Common myeloid progenitor, CD34-positive (primary cell): Measurements from ENCODE around the gene C11orf68.

Experiments used
- CTCF ChIA-PET: fragments of 350-600 bp; sonication (Branson Sonifier 250); formaldehyde crosslinking; loops from one replicate; lab custom pipeline; 2021; ENCODE audit warnings: antibody characterized with exemption; lab: Charles Lee
- POLR2A ChIA-PET: fragments of 350-600 bp; sonication (Branson Sonifier 250); formaldehyde crosslinking; loops from one replicate; lab custom pipeline; 2021; ENCODE audit warnings: antibody characterized with exemption; lab: Charles Lee
- DNase-seq, 3 donors: peaks; one replicate each; pipeline versions ENCODE4 v3.0.0 to v3.0.0-alpha.2; 2013
- H3K27ac ChIP-seq, 2 experiments: 1 replicate in 1 of 2; 2 replicates in 1 of 2; pipeline ENCODE4 v1.7.0; 2013; ENCODE audit warnings: inconsistent platforms in 2 of 2, low read length in 2 of 2, mild to moderate bottlenecking in 2 of 2, low read depth in 1 of 2, moderate library complexity in 1 of 2; ENCODE audit not compliant: severe bottlenecking in 2 of 2, insufficient read depth in 1 of 2, poor library complexity in 1 of 2
- H3K27me3 ChIP-seq, 5 experiments: replicated peaks in 2 of 5; 1 replicate in 3 of 5; 2 replicates in 2 of 5; pipeline versions ENCODE4 v1.6.1 to v1.7.0; 2013; ENCODE audit warnings: low read length in 4 of 5, mild to moderate bottlenecking in 2 of 5, moderate library complexity in 2 of 5, inconsistent platforms in 1 of 5; ENCODE audit not compliant: insufficient read depth in 5 of 5, control insufficient read depth in 4 of 5
- H3K36me3 ChIP-seq, 4 experiments: 1 replicate in 2 of 4; 2 replicates in 2 of 4; pipeline versions ENCODE4 v1.6.1 to v1.7.0; 2013; ENCODE audit warnings: low read length in 3 of 4, control low read depth in 1 of 4, mild to moderate bottlenecking in 1 of 4; ENCODE audit not compliant: control insufficient read depth in 4 of 4, insufficient read depth in 4 of 4
- H3K4me1 ChIP-seq, 4 experiments: 1 replicate in 3 of 4; 2 replicates in 1 of 4; pipeline versions ENCODE4 v1.6.1 to v1.7.1; 2013; ENCODE audit warnings: low read length in 3 of 4, mild to moderate bottlenecking in 3 of 4, control low read depth in 1 of 4, inconsistent platforms in 1 of 4, moderate library complexity in 1 of 4; ENCODE audit not compliant: control insufficient read depth in 4 of 4, insufficient read depth in 4 of 4; ENCODE audit errors: control extremely low read depth in 1 of 4
- H3K4me3 ChIP-seq, 7 experiments: 1 replicate in 4 of 7; 2 replicates in 3 of 7; pipeline versions ENCODE4 v1.5.1 to v1.7.0; 2013; ENCODE audit warnings: mild to moderate bottlenecking in 7 of 7, low read length in 6 of 7, moderate library complexity in 6 of 7, inconsistent platforms in 2 of 7, low read depth in 2 of 7, control low read depth in 1 of 7; ENCODE audit not compliant: insufficient read depth in 4 of 7, control insufficient read depth in 1 of 7; ENCODE audit errors: extremely low read depth in 1 of 7
- H3K9me3 ChIP-seq, 5 experiments: 1 replicate in 4 of 5; 2 replicates in 1 of 5; pipeline versions ENCODE4 v1.6.1 to v1.7.1; 2013; ENCODE audit warnings: low read length in 4 of 5, mild to moderate bottlenecking in 2 of 5, inconsistent platforms in 1 of 5, low read depth in 1 of 5, moderate library complexity in 1 of 5; ENCODE audit not compliant: control insufficient read depth in 4 of 5, insufficient read depth in 2 of 5; ENCODE audit errors: control extremely low read depth in 1 of 5
- WGBS: methylation state at CpG from one replicate; pipeline ENCODE4 v1.1.5; 2013; ENCODE audit not compliant: insufficient coverage; 5-methylcytosine and 5-hydroxymethylcytosine counted together

Gene C11orf68

DNA sequence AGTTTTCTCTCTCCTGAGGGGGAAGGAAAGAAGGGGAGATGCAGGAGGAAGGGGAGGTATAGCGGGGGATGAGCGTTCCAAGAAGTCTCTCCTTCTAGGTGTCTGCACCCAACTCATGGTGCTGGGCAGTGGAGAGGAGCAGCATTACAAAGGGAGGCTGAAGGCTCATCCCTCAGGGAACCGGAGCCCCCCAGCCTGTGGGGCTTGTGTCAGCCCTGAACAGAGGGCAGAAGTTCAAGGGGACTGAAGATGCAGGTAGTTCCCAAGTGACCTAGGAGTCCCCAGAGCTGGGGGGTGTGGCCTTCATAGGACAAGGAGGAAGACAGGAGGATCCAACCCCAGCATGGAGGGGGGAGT is 1.8 kb downstream of the C11orf68 start:
- H3K4me3 ChIP-seq, result peak overlapping the region in 2 of 7 experiments; percentile 95 to 97
- H3K4me1 ChIP-seq, result peaks cover 0 to 57% (median 48%) of the 10 kb centered on the region in 4 experiments
- ChIA-PET CTCF (interaction anchor here (1.2 to 1.9 kb wide), 6 partner anchors 16 to 59 kb away, joined by 3 to 11 read pairs (median 5); partner anchors contain the start of genes CCDC85B, FIBP and FOSL1), POLR2A (interaction anchor here (0.6 to 2.7 kb wide), 4 partner anchors 18 to 49 kb away, joined by 3 to 8 read pairs (median 5); partner anchors contain the start of gene CCDC85B)
- no peaks in the 10 kb centered on the region for H3K9me3 ChIP-seq
- no peak for DNase-seq
- H3K27ac ChIP-seq, result no peak overlapping the region
- WGBS, result 96% methylated on average over 3 of the region's 3 CpGs
- H3K27me3 ChIP-seq, result no peaks in the 10 kb centered on the region
- H3K36me3 ChIP-seq, result peaks cover 0 to 17% (median 8%) of the 10 kb centered on the region in 4 experiments

- Histone ChIP-seq H3K27me3 (no peaks in the 10 kb centered on the region), H3K36me3 (peaks cover 0 to 14% (median 5%) of the 10 kb centered on the region in 4 experiments), H3K4me1 (peaks cover 0 to 60% (median 53%) of the 10 kb centered on the region in 4 experiments), H3K27ac (no peak overlapping the region), H3K4me3 (peak overlapping the region in 2 of 7 experiments; percentile 6 to 47), H3K9me3 (no peaks in the 10 kb centered on the region)
- POLR2A ChIA-PET, result interaction anchor here (1.0 to 1.9 kb wide), 3 partner anchors 18 to 23 kb away, joined by 4 to 5 read pairs (median 5); no protein-coding TSS in a partner anchor
- 29% methylated on average over 1 of the region's 7 CpGs for WGBS
- no peak for DNase-seq
- CTCF ChIA-PET, result interaction anchor here (1.2 to 2.4 kb wide), 6 partner anchors 13 to 50 kb away, joined by 3 to 9 read pairs (median 6); partner anchors contain the start of gene CCDC85B
Observed at GRCh38 chr11:65916391-65916790, 2.5 kb downstream of the C11orf68 start.

GRCh38 chr11:65915821-65916251 is 3.0 kb downstream of the C11orf68 start:
- Histone ChIP-seq H3K4me3 (peak overlapping the region in 3 of 7 experiments; percentile 6 to 47 (median 33)), H3K36me3 (peaks cover 0 to 13% (median 3%) of the 10 kb centered on the region in 4 experiments), H3K27me3 (no peaks in the 10 kb centered on the region), H3K27ac (peak overlapping the region in 1 of 2 experiments; percentile 61), H3K9me3 (no peaks in the 10 kb centered on the region), H3K4me1 (peaks cover 0 to 58% (median 53%) of the 10 kb centered on the region in 4 experiments)
- ChIA-PET CTCF (interaction anchor here (0.6 to 2.4 kb wide), 11 partner anchors 10 to 137 kb away, joined by 3 to 9 read pairs (median 4); partner anchors contain the start of genes CCDC85B and SF3B2), POLR2A (interaction anchor here (0.5 to 1.9 kb wide), 6 partner anchors 15 to 78 kb away, joined by 3 to 5 read pairs (median 5); partner anchors contain the start of gene FOSL1)
- peak; percentile 68 to 89 (median 89) for DNase-seq
- WGBS, result 24% methylated on average over 12 of the region's 13 CpGs

DNA sequence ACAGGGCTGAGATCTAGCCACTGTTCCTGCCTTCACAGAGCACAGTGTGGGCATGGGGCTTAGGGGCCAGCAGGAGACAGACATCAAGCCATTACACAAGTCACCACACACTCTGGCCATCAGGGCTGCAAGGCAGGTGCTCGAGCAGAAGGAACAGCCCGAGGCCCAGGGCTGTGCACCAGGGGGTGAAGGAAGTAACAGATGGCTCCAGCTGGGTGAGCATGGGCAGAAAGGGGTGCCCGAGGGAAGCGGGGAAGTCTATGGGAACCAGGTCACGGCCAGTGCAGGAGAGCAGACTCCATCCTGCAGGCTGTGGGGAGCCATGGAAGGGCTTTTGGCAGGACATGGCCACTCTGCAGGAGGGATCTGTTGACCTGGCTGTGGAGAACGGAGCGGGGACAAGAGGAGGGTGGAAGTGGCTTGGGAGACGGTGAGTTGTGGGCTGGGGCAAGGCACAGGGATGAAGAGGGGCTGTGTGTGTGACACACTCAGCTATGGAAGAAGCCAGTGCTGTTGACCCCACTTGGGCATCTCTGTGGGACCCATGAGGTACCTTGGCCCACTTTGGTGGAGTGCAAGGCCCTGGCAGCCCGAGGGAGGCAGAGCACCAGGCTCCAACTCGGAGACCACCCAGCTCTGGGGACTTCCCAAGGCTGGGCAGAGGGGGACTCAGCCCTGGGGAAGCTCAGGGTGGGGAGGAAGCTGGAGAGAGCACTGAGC is 3.6 kb downstream of the C11orf68 start:
- CTCF ChIA-PET, result interaction anchor here (0.6 to 2.4 kb wide), 11 partner anchors 9 to 137 kb away, joined by 3 to 9 read pairs (median 4); partner anchors contain the start of genes CCDC85B and SF3B2
- no peak for DNase-seq
- Histone ChIP-seq H3K36me3 (peaks cover 0 to 8% (median 2%) of the 10 kb centered on the region in 4 experiments), H3K4me1 (peaks cover 0 to 52% (median 47%) of the 10 kb centered on the region in 4 experiments), H3K27ac (peak overlapping the region in 1 of 2 experiments; percentile 61), H3K27me3 (no peaks in the 10 kb centered on the region), H3K4me3 (peak overlapping the region in 2 of 7 experiments; percentile 33 to 52), H3K9me3 (no peaks in the 10 kb centered on the region)
- POLR2A ChIA-PET, result interaction anchor here (0.5 to 1.9 kb wide), 6 partner anchors 15 to 79 kb away, joined by 3 to 5 read pairs (median 5); partner anchors contain the start of gene FOSL1
- 60% methylated on average over 9 of the region's 10 CpGs for WGBS

GRCh38 chr11:65912845-65913244 is 6.0 kb downstream of the C11orf68 start:
- no peak overlapping the region for H3K27ac ChIP-seq
- H3K4me3 ChIP-seq, result no peak overlapping the region
- ChIA-PET CTCF (interaction anchor here (1.1 to 5.1 kb wide), 2 partner anchors 12 to 156 kb away, joined by 3 to 30 read pairs; partner anchors contain the start of gene FOSL1), POLR2A (interaction anchor here (1.4 kb wide), 1 partner anchor 12 kb away, joined by 5 read pairs; the partner anchor contains the start of gene FOSL1)
- no peak for DNase-seq
- WGBS, result 95% methylated on average over 4 of the region's 4 CpGs
- H3K27me3 ChIP-seq, result no peaks in the 10 kb centered on the region
- H3K4me1 ChIP-seq, result peaks cover 0 to 43% (median 36%) of the 10 kb centered on the region in 4 experiments
- peaks cover 0 to 8% (median 2%) of the 10 kb centered on the region in 4 experiments for H3K36me3 ChIP-seq
- H3K9me3 ChIP-seq, result no peaks in the 10 kb centered on the region

DNA sequence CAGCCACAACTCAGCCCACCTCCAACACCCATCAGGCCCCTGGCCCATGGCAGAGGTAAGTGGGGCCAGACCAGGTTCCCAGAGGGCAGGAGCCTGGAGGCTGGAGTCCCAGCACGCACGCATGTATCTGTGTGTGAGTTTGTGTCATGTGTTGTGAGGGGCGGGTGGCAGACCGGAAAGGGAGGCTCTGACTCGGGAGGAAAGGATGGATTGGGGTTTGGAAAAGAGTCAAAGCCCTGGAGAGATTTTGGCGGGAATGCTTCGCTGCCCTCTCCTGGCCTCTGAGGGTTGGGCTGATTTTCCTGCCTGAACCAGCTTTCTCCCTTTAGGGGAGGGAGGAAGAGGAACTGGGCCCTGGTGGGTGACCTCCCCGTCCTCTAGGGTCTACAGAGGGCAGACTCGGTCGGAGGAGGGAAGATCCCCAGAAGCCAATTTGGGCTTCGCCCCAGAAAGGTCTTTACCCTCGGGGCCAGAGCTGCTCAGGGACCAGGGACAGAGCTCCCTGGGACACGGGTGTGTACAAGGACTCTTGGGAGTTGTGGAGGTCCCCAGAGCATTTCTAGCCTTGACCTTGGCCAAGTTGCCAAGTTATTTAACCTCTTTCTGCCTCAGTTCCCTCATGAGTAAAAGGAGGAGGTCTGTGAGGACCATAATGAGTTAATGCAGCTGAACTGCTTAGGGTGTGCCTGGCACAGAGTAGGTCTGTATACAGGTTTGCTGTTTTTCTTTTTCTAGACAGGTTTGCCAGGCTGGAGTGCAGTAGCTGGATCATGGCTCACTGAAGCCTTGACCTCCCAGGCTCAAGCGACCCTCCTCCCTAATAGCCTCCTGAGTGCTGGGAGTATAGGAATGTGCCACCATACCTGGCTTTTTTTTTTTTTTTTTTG is 6.9 kb downstream of the C11orf68 start:
- H3K27ac ChIP-seq, result no peak overlapping the region
- 22% methylated on average over 13 of the region's 14 CpGs for WGBS
- no peak overlapping the region for H3K4me3 ChIP-seq
- CTCF ChIA-PET, result interaction anchor here (0.6 to 5.1 kb wide), 7 partner anchors 11 to 318 kb away, joined by 3 to 30 read pairs (median 3); partner anchors contain the start of genes CCDC85B, FIBP and FOSL1
- POLR2A ChIA-PET, result interaction anchor here (1.4 kb wide), 1 partner anchor 12 kb away, joined by 5 read pairs; the partner anchor contains the start of gene FOSL1
- H3K27me3 ChIP-seq, result no peaks in the 10 kb centered on the region
- peaks cover 0 to 1% (median 0%) of the 10 kb centered on the region in 4 experiments for H3K36me3 ChIP-seq
- H3K4me1 ChIP-seq, result peaks cover 0 to 34% (median 27%) of the 10 kb centered on the region in 4 experiments
- H3K9me3 ChIP-seq, result no peaks in the 10 kb centered on the region
- DNase-seq, result no peak
